ENCODE data around the gene PAK5.

GRCh38 chr20:9503526-9504245, 335.2 kb downstream of the PAK5 start:
- TF ChIP-seq, protein P1, sequence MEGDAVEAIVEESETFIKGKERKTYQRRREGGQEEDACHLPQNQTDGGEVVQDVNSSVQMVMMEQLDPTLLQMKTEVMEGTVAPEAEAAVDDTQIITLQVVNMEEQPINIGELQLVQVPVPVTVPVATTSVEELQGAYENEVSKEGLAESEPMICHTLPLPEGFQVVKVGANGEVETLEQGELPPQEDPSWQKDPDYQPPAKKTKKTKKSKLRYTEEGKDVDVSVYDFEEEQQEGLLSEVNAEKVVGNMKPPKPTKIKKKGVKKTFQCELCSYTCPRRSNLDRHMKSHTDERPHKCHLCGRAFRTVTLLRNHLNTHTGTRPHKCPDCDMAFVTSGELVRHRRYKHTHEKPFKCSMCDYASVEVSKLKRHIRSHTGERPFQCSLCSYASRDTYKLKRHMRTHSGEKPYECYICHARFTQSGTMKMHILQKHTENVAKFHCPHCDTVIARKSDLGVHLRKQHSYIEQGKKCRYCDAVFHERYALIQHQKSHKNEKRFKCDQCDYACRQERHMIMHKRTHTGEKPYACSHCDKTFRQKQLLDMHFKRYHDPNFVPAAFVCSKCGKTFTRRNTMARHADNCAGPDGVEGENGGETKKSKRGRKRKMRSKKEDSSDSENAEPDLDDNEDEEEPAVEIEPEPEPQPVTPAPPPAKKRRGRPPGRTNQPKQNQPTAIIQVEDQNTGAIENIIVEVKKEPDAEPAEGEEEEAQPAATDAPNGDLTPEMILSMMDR (IDR thresholded peaks at IDR 0.05): no peak
- TF ChIP-seq POLR2A (IDR thresholded peaks at IDR 0.05): no peak
- no peak for TF ChIP-seq POLR2AphosphoS5 (IDR thresholded peaks at IDR 0.05)
